Fibroblast of lung (primary cell): Measurements from ENCODE around the gene CD244. TPM values are rescaled to one million over a fixed set of nuclear protein-coding genes. Genes with fewer than 3 reads are reported as not detected.

Source experiments
- DNase-seq, 2 donors: peaks; one replicate each; pipeline versions ENCODE4 v3.0.0 to v3.0.0-alpha.2; 2010; ENCODE audit warnings: low read depth in 2 of 2
- H2AFZ ChIP-seq: 2 replicates; pipeline ENCODE4 v1.5.1; 2012; ENCODE audit warnings: low read length, control low read depth, inconsistent platforms
- H3K27ac ChIP-seq: 2 replicates; pipeline ENCODE4 v1.5.1; 2011; ENCODE audit warnings: low read length, control low read depth; ENCODE audit not compliant: insufficient read depth
- H3K27me3 ChIP-seq: 2 replicates; pipeline ENCODE4 v1.5.1; 2011; ENCODE audit warnings: mild to moderate bottlenecking, low read length; ENCODE audit not compliant: control insufficient read depth, insufficient read depth
- H3K36me3 ChIP-seq: 2 replicates; pipeline ENCODE4 v1.5.1; 2011; ENCODE audit warnings: low read length; ENCODE audit not compliant: control insufficient read depth, insufficient read depth
- H3K4me1 ChIP-seq: 2 replicates; pipeline ENCODE4 v1.5.1; 2011; ENCODE audit warnings: low read length; ENCODE audit not compliant: control insufficient read depth, insufficient read depth; ENCODE audit errors: extremely low read depth
- H3K4me2 ChIP-seq: 2 replicates; pipeline ENCODE4 v1.5.1; 2011; ENCODE audit warnings: low read length, control low read depth; ENCODE audit not compliant: insufficient read depth; ENCODE audit errors: extremely low read depth
- H3K4me3 ChIP-seq, 4 experiments: fragments of 200-600 bp in 1 of 4; sonication (generic) in 1 of 4; replicated peaks in 1 of 4; 2 replicates each; pipeline ENCODE4 v1.5.1; 2011 to 2016; ENCODE audit warnings: low read length in 4 of 4, low read depth in 3 of 4, mild to moderate bottlenecking in 3 of 4, control low read depth in 2 of 4, inconsistent platforms in 1 of 4, mixed read lengths in 1 of 4; ENCODE audit not compliant: insufficient read depth in 1 of 4; ENCODE audit errors: control extremely low read depth in 1 of 4
- H3K79me2 ChIP-seq: 2 replicates; pipeline ENCODE4 v1.5.1; 2012; ENCODE audit warnings: mild to moderate bottlenecking, low read length, inconsistent platforms; ENCODE audit not compliant: control insufficient read depth, insufficient read depth
- H3K9ac ChIP-seq: 2 replicates; pipeline ENCODE4 v1.5.1; 2011; ENCODE audit warnings: mild to moderate bottlenecking, low read length, control low read depth; ENCODE audit not compliant: insufficient read depth
- H3K9me3 ChIP-seq: 2 replicates; pipeline ENCODE4 v1.5.1; 2012; ENCODE audit warnings: low read depth, low read length; ENCODE audit not compliant: control insufficient read depth, insufficient read depth
- H4K20me1 ChIP-seq: 2 replicates; pipeline ENCODE4 v1.5.1; 2011; ENCODE audit warnings: low read length; ENCODE audit not compliant: control insufficient read depth, insufficient read depth; ENCODE audit errors: extremely low read depth
- EZH2 ChIP-seq: IDR thresholded peaks from 2 replicates; pipeline ENCODE4 v1.5.1; 2012; ENCODE audit warnings: low read length, control low read depth, mild to moderate bottlenecking; ENCODE audit errors: missing control alignments
- polyA plus RNA-seq, 2 donors: library from polyadenylated mRNA; depleted of rRNA in 1 of 2; stranded (reverse) in 1 of 2; unstranded in 1 of 2; fragments of >200 nt; gene quantifications; 2 replicates each; pipeline ENCODE4 v1.2.1, GENCODE V29; 2011 to 2012; ENCODE audit warnings: missing spikeins in 1 of 2
- total RNA-seq: library from RNA; depleted of rRNA; stranded (reverse); fragments of >200 nt; gene quantifications from 2 replicates; pipeline ENCODE4 v1.2.1, GENCODE V29; 2014
- TF ChIP-seq, protein P1 (sequence below), 2 donors: IDR thresholded peaks in 1 of 2; conservative IDR thresholded peaks in 1 of 2; 1 replicate in 1 of 2; 2 replicates in 1 of 2; pipeline ENCODE4 v1.5.1; 2011 to 2012; ENCODE audit warnings: low read length in 2 of 2, control low read depth in 1 of 2, inconsistent platforms in 1 of 2, low read depth in 1 of 2, mild to moderate bottlenecking in 1 of 2

CD244 gene
- total and polyA plus RNA-seq, 2 donors (not counting 1 experiment from before 2014, with no cell fraction given): not detected

DNA sequence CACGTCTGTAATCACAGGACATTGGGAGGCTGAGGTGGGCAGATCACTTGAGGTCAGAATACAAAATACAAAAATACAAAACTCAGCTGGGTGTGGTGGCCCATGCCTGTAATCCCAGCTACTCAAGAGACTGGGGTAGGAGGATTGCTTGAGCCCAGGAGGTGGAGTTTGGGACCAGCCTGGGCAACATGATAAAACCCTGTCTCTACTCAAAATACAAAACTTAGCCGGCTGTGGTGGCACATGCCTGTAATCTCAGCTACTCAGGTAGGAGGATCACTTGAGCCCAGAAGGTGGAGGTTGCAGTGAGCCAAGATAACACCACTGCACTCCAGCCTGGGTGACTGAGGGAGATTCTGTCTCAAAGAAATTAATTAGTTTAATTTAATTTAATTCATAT, 28.8 kb upstream of the CD244 start:
- H3K36me3 ChIP-seq: no peaks in the 10 kb centered on the region
- H3K4me1 ChIP-seq: no peaks in the 10 kb centered on the region
- no peaks in the 10 kb centered on the region for H3K79me2 ChIP-seq
- no peak overlapping the region for H2AFZ ChIP-seq
- H3K27ac ChIP-seq: no peak overlapping the region
- DNase-seq: no peak
- no peaks in the 10 kb centered on the region for H3K27me3 ChIP-seq
- TF ChIP-seq, protein P1, sequence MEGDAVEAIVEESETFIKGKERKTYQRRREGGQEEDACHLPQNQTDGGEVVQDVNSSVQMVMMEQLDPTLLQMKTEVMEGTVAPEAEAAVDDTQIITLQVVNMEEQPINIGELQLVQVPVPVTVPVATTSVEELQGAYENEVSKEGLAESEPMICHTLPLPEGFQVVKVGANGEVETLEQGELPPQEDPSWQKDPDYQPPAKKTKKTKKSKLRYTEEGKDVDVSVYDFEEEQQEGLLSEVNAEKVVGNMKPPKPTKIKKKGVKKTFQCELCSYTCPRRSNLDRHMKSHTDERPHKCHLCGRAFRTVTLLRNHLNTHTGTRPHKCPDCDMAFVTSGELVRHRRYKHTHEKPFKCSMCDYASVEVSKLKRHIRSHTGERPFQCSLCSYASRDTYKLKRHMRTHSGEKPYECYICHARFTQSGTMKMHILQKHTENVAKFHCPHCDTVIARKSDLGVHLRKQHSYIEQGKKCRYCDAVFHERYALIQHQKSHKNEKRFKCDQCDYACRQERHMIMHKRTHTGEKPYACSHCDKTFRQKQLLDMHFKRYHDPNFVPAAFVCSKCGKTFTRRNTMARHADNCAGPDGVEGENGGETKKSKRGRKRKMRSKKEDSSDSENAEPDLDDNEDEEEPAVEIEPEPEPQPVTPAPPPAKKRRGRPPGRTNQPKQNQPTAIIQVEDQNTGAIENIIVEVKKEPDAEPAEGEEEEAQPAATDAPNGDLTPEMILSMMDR (conservative IDR thresholded peaks at IDR 0.05 in 1 of 2, IDR thresholded peaks at IDR 0.05 in 1 of 2; ENCODE audit: low read depth in 1 of 2, low read length in 2 of 2): no peak
- no peak for TF ChIP-seq EZH2
- no peaks in the 10 kb centered on the region for H4K20me1 ChIP-seq
- no peak overlapping the region for H3K4me2 ChIP-seq
- H3K4me3 ChIP-seq: no peak overlapping the region
- H3K9me3 ChIP-seq: no peaks in the 10 kb centered on the region
- H3K9ac ChIP-seq: no peak overlapping the region

DNA sequence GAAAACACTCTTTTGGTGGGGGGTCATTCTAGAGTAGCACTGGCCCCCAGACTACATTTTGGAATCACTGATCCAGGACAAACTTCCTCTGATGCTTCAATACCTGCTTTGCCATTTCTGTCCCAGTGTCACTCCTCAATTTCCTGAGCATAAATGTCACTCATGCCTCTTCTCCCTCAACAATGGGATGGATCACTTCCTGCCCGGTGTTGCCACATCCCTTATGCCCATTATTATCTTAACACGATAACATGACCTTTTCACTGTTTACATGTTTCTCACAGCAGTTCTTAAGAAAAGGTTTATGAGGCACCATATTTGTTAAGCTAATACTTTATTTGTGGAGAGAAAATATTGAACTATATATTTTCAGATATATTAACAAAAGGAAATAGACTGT, 26.2 kb upstream of the CD244 start:
- Histone ChIP-seq H3K9ac (no peak overlapping the region), H4K20me1 (no peaks in the 10 kb centered on the region), H2AFZ (no peak overlapping the region), H3K4me3 (no peak overlapping the region), H3K4me1 (no peaks in the 10 kb centered on the region), H3K27me3 (no peaks in the 10 kb centered on the region), H3K36me3 (no peaks in the 10 kb centered on the region), H3K27ac (no peak overlapping the region), H3K9me3 (no peaks in the 10 kb centered on the region), H3K4me2 (no peak overlapping the region), H3K79me2 (no peaks in the 10 kb centered on the region)
- no peak for DNase-seq
- TF ChIP-seq EZH2: no peak

DNA sequence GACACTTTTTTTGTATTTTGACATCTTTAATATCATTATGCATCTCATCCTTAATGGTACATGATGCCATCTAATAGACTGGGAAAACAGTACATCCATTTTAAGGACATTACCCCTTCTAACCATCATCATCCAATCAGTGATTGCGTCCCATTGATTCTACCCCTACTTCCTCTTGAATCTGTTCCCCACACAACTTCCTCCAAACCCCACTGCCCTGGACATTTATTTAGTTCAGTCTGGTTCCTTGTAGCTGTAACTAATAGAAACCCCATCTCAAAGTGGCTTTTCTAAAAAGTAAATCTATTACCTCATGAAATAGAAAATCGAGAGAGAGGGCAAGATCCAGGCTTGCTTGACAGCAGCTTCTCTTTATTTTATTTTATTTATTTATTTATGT, 24.4 kb upstream of the CD244 start:
- Histone ChIP-seq H3K4me1 (no peaks in the 10 kb centered on the region), H3K4me2 (no peak overlapping the region), H3K9ac (no peak overlapping the region), H3K79me2 (no peaks in the 10 kb centered on the region), H3K27ac (no peak overlapping the region), H3K4me3 (no peak overlapping the region), H4K20me1 (no peaks in the 10 kb centered on the region), H3K36me3 (no peaks in the 10 kb centered on the region), H2AFZ (no peak overlapping the region), H3K9me3 (no peaks in the 10 kb centered on the region), H3K27me3 (no peaks in the 10 kb centered on the region)
- no peak for DNase-seq
- TF ChIP-seq EZH2: no peak
- TF ChIP-seq, protein P1 (conservative IDR thresholded peaks at IDR 0.05 in 1 of 2, IDR thresholded peaks at IDR 0.05 in 1 of 2; ENCODE audit: low read depth in 1 of 2, low read length in 2 of 2): no peak
